ENCODE results near the gene NPFFR2.
"Not testable (repeated sequence)": the region's sequence is repeated elsewhere in the genome, so short reads cannot be mapped to it uniquely, and the experiment has no call there.

DNA sequence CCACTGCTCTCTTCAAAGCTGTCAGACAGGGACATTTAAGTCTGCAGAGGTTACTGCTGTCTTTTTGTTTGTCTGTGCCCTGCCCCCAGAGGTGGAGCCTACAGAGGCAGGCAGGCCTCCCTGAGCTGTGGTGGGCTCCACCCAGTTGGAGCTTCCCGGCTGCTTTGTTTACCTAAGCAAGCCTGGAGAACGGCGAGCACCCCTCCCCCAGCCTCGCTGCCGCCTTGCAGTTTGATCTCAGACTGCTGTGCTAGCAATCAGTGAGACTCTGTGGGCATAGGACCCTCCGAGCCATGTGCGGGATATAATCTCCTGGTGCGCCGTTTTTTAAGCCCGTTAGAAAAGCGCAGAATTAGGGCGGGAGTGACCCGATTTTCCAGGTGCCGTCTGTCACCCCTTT lies 137.5 kb downstream of the NPFFR2 start:
- TF ChIP-seq TCF7L2 (IDR thresholded peaks at IDR 0.05; ENCODE audit: low read depth, low read length); IKZF1 (IDR thresholded peaks at IDR 0.05); EZH2 (conservative IDR thresholded peaks at IDR 0.05; ENCODE audit: low read depth, low read length); ZNF598 (CRISPR knock-in tag; IDR thresholded peaks at IDR 0.05; ENCODE audit: borderline replicate concordance); CBX5 (CRISPR knock-in tag; IDR thresholded peaks at IDR 0.05; ENCODE audit: borderline replicate concordance); ZNF263 (CRISPR knock-in tag; IDR thresholded peaks at IDR 0.05); MIXL1 (CRISPR knock-in tag; IDR thresholded peaks at IDR 0.05); CTCF (CRISPR knock-in tag; IDR thresholded peaks at IDR 0.05): not testable (repeated sequence)
- TF ChIP-seq, protein P1, sequence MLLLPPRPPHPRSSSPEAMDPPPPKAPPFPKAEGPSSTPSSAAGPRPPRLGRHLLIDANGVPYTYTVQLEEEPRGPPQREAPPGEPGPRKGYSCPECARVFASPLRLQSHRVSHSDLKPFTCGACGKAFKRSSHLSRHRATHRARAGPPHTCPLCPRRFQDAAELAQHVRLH (CRISPR knock-in tag; IDR thresholded peaks at IDR 0.05; ENCODE audit: borderline replicate concordance, low read depth) = not testable (repeated sequence)
